GM15510 (cell line): ENCODE results near the gene CCM2L.

Source experiments
- POLR2A ChIP-seq: IDR thresholded peaks from 3 replicates; pipeline ENCODE4 v1.6.1; 2011; ENCODE audit warnings: borderline replicate concordance; ENCODE audit not compliant: insufficient read length; ENCODE audit errors: extremely low read depth

CCM2L gene

GRCh38 chr20:32010101-32010500 lies at the start of gene CCM2L:
CCM2L (plus strand) TSS chr20:32010438; CDS start chr20:32010455, 17 bp downstream.
- no peak for TF ChIP-seq POLR2A

GRCh38 chr20:31962761-31963160 lies 47.5 kb upstream of the CCM2L start:
- TF ChIP-seq POLR2A, result no peak

- no peak for TF ChIP-seq POLR2A
Measured at GRCh38 chr20:31963889-31964288, 46.3 kb upstream of the CCM2L start.

- TF ChIP-seq POLR2A, result no peak
Measured at GRCh38 chr20:31966991-31967655, 43.1 kb upstream of the CCM2L start.

- TF ChIP-seq POLR2A, result no peak
Measured at GRCh38 chr20:31967830-31968249, 42.4 kb upstream of the CCM2L start, which contains the start of gene XKR7. XKR7 (plus strand) TSS chr20:31968151; CDS start chr20:31968176, 25 bp downstream.

- TF ChIP-seq POLR2A, result no peak
Measured at GRCh38 chr20:31968291-31969126, 41.7 kb upstream of the CCM2L start.

GRCh38 chr20:31969991-31970390 lies 40.2 kb upstream of the CCM2L start:
- no peak for TF ChIP-seq POLR2A

- TF ChIP-seq POLR2A, result no peak
Measured at GRCh38 chr20:31972471-31973021, 37.7 kb upstream of the CCM2L start.

GRCh38 chr20:31974296-31974695 lies 35.9 kb upstream of the CCM2L start:
- no peak for TF ChIP-seq POLR2A

- TF ChIP-seq POLR2A, result no peak
Measured at GRCh38 chr20:31974951-31975487, 35.2 kb upstream of the CCM2L start.

- TF ChIP-seq POLR2A, result no peak
Measured at GRCh38 chr20:31975874-31976273, 34.4 kb upstream of the CCM2L start.

- TF ChIP-seq POLR2A, result no peak
Measured at GRCh38 chr20:31977080-31977479, 33.2 kb upstream of the CCM2L start.

- no peak for TF ChIP-seq POLR2A
Measured at GRCh38 chr20:31979713-31980426, 30.4 kb upstream of the CCM2L start.

- TF ChIP-seq POLR2A, result no peak
Measured at GRCh38 chr20:31981784-31982183, 28.5 kb upstream of the CCM2L start.

GRCh38 chr20:31984981-31985471 lies 25.2 kb upstream of the CCM2L start:
- no peak for TF ChIP-seq POLR2A

- no peak for TF ChIP-seq POLR2A
Measured at GRCh38 chr20:31987744-31988143, 22.5 kb upstream of the CCM2L start.
